SU-DHL-6 (cell line): ENCODE results near the gene GPR155.

Experiments
- CTCF ChIP-seq: fragments of 200-600 bp; sonication (generic); IDR thresholded peaks from one replicate; pipeline ENCODE4 v1.5.1; 2017; ENCODE audit warnings: antibody characterized with exemption, mild to moderate bottlenecking, low read length, moderate library complexity; ENCODE audit not compliant: insufficient read depth, poor library complexity, severe bottlenecking
- EZH2phosphoT487 ChIP-seq: fragments of 200-600 bp; sonication (generic), shearing (Covaris generic); conservative IDR thresholded peaks from 2 replicates; pipeline ENCODE4 v1.6.1; 2018; ENCODE audit warnings: mild to moderate bottlenecking, antibody characterized with exemption, low read length, moderate library complexity, mixed read lengths

DNA sequence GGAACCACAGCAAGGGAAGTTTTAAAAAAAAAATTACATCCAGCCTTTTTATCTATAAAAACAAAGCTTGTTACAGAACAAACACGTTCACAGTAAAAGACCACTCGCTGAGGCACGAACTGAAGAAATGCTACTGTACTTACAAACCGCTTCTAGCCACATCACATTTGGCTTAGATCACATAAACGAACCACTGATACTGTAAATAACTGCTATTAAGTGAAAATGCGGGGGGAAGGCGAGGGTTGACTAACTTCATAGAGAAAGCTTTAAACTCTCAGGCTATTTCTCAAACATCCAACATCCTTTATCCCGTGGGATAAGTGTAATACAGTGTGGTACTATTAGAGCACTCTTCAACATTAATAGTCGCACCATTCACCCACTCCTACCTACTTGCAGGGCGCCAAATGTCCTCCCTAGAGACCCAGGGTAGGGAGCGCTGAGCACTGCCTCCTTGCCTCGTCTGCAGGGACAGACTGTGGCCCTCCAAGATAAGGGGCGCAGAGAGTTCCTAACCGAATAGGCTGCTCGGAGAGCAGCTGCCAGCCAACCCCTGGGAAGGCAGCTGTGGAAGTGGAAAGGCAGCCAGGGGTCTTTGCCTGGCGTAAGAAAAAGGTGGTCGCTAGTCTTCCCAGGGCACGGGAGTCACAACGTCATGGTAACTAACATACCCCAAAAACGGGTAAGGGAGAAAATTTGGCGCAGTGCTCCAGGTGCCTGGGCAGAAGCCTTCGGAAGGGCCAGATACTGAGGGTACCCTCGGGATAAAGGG, 854 bp downstream of the GPR155 start:
- TF ChIP-seq CTCF (no peak), EZH2phosphoT487 (no peak)
